ENCODE data around the gene IQSEC1.
"Not testable (repeated sequence)": the region's sequence is repeated elsewhere in the genome, so short reads cannot be mapped to it uniquely, and the experiment has no call there.

The IQSEC1 gene

GRCh38 chr3:12862387-12862786, 210.8 kb downstream of the IQSEC1 start:
- Mint-ChIP-seq H3K4me3 (no peak overlapping the region), H3K9me3 (peaks cover 4% of the 10 kb centered on the region), H3K27ac (no peak overlapping the region), H3K4me1 (ENCODE audit: low read depth) (no peaks in the 10 kb centered on the region), H3K36me3 (ENCODE audit: low read depth) (no peaks in the 10 kb centered on the region), H3K27me3 (peaks cover 2% of the 10 kb centered on the region)

- Mint-ChIP-seq H3K27me3 (no peaks in the 10 kb centered on the region), H3K27ac (no peak overlapping the region), H3K9me3 (peaks cover 4% of the 10 kb centered on the region), H3K4me1 (ENCODE audit: low read depth) (no peaks in the 10 kb centered on the region), H3K36me3 (ENCODE audit: low read depth) (no peaks in the 10 kb centered on the region), H3K4me3 (no peak overlapping the region)
These were observed 211.6 kb downstream of the IQSEC1 start for GRCh38 chr3:12861611-12862010.

DNA sequence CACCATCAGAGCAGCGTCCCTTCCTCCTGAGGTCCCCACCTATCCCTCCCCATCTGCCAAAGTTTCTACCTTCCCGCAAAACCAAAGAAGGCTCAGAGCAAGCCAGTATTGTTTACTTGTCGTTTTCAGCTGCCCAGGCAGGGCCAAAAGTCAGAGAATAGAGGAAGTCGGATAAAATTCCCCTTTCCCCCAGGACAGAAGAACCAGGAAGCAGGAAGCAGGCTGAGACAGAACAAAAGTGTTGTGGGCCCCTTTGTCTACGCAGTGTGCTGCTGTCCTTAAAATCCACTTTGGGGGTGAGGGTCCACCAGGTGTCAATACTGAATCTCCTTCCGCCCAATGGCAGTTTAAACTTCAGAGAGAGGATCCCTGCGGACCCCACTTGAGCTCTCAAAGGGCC, 213.4 kb downstream of the IQSEC1 start:
- Mint-ChIP-seq H3K36me3 (ENCODE audit: low read depth) (no peaks in the 10 kb centered on the region), H3K9me3 (no peaks in the 10 kb centered on the region), H3K4me3 (no peak overlapping the region), H3K27me3 (no peaks in the 10 kb centered on the region), H3K27ac (no peak overlapping the region), H3K4me1 (ENCODE audit: low read depth) (no peaks in the 10 kb centered on the region)

GRCh38 chr3:12856626-12857025, 216.6 kb downstream of the IQSEC1 start:
- H3K4me3 Mint-ChIP-seq: no peak overlapping the region
- peaks cover 12% of the 10 kb centered on the region for H3K27me3 Mint-ChIP-seq
- no peaks in the 10 kb centered on the region for H3K4me1 Mint-ChIP-seq (ENCODE audit: low read depth)
- no peaks in the 10 kb centered on the region for H3K36me3 Mint-ChIP-seq (ENCODE audit: low read depth)
- H3K9me3 Mint-ChIP-seq: no peaks in the 10 kb centered on the region
- no peak overlapping the region for H3K27ac Mint-ChIP-seq

- peaks cover 12% of the 10 kb centered on the region for H3K27me3 Mint-ChIP-seq
- H3K4me1 Mint-ChIP-seq (ENCODE audit: low read depth): no peaks in the 10 kb centered on the region
- no peaks in the 10 kb centered on the region for H3K36me3 Mint-ChIP-seq (ENCODE audit: low read depth)
- no peak overlapping the region for H3K4me3 Mint-ChIP-seq
- H3K9me3 Mint-ChIP-seq: no peaks in the 10 kb centered on the region
- H3K27ac Mint-ChIP-seq: no peak overlapping the region
These were observed 218.7 kb downstream of the IQSEC1 start for GRCh38 chr3:12854565-12854964.

GRCh38 chr3:12853847-12854246, 219.4 kb downstream of the IQSEC1 start:
- peaks cover 12% of the 10 kb centered on the region for H3K27me3 Mint-ChIP-seq
- H3K4me1 Mint-ChIP-seq (ENCODE audit: low read depth): not testable (repeated sequence)

GRCh38 chr3:12852201-12852600, 221.0 kb downstream of the IQSEC1 start:
- Mint-ChIP-seq H3K9me3 (no peaks in the 10 kb centered on the region), H3K27me3 (peaks cover 12% of the 10 kb centered on the region), H3K36me3 (ENCODE audit: low read depth) (no peaks in the 10 kb centered on the region), H3K4me3 (no peak overlapping the region), H3K4me1 (ENCODE audit: low read depth) (no peaks in the 10 kb centered on the region), H3K27ac (no peak overlapping the region)

More at GRCh38 chr3:12853847-12854246, 219.4 kb downstream of the IQSEC1 start:
- H3K4me3 Mint-ChIP-seq; H3K9me3 Mint-ChIP-seq; H3K36me3 Mint-ChIP-seq (ENCODE audit: low read depth); H3K27ac Mint-ChIP-seq: not testable (repeated sequence)

Measured in stimulated activated naive CD8-positive, alpha-beta T cell treated with anti-CD3 and anti-CD28 coated beads, Interleukin-15, Interleukin-2, amounts not matched to agents 100 ng/mL and 50 ng/mL, for 24 hours (primary cell).